ENCODE results near the gene ARRB1.

ARRB1 gene

GRCh38 chr11:75349521-75350116 is 1.8 kb downstream of the ARRB1 start:
- TF ChIP-seq, protein P1, sequence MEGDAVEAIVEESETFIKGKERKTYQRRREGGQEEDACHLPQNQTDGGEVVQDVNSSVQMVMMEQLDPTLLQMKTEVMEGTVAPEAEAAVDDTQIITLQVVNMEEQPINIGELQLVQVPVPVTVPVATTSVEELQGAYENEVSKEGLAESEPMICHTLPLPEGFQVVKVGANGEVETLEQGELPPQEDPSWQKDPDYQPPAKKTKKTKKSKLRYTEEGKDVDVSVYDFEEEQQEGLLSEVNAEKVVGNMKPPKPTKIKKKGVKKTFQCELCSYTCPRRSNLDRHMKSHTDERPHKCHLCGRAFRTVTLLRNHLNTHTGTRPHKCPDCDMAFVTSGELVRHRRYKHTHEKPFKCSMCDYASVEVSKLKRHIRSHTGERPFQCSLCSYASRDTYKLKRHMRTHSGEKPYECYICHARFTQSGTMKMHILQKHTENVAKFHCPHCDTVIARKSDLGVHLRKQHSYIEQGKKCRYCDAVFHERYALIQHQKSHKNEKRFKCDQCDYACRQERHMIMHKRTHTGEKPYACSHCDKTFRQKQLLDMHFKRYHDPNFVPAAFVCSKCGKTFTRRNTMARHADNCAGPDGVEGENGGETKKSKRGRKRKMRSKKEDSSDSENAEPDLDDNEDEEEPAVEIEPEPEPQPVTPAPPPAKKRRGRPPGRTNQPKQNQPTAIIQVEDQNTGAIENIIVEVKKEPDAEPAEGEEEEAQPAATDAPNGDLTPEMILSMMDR (conservative IDR thresholded peaks at IDR 0.05; ENCODE audit: low read depth), result no peak
- H3K27ac ChIP-seq, result no peak overlapping the region
- ChIA-PET POLR2A (ENCODE audit: low non-redundant PET) (no interaction called here), CTCF (interaction anchor here (0.7 kb wide), 1 partner anchor 12 kb away, joined by 3 read pairs; no protein-coding TSS in a partner anchor)
- no peak for DNase-seq (ENCODE audit: low spot score)

DNA sequence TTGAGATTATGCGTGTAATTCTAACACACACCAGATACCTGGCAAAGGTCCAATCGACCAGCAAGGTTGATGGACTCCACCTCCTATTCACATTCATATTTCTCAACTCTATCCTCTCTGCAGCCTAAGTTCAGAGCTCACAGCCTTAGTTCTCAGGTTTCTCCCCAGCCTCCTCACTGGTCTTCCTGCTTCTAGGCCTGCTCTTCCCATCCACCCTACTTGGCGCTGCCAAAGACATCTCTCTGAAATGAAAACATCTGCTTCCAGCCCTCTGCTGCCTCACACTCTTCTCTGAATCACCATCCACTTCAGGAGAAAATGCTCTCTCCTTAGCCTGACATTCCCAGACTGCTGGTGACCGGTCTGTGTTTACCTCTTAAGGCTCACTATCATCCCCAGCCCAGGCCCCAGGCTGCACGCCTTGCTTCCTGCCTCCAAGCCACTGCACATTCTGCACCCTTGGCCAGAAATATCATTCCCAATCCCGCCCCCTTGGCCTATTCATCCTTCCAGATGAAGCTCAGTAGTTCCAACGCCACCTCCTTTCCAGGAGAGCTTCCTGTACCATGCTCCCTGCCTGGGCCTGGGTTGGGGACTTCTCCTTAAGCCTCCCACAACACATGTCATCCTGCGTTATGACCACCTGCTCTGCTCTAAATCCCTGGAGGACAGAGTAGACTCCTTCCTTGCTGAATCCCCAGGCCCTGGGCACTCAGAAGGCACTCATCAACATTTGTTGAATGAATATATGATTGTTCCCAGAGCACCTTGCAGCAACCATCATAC is 3.5 kb downstream of the ARRB1 start:
- DNase-seq (ENCODE audit: low spot score), result no peak
- TF ChIP-seq, protein P1 (conservative IDR thresholded peaks at IDR 0.05; ENCODE audit: low read depth), result no peak
- no peak overlapping the region for H3K27ac ChIP-seq
- ChIA-PET CTCF (interaction anchor here (0.7 kb wide), 1 partner anchor 59 kb away, joined by 3 read pairs; no protein-coding TSS in a partner anchor), POLR2A (ENCODE audit: low non-redundant PET) (interaction anchor here (0.6 kb wide), 1 partner anchor 256 kb away, joined by 3 read pairs; no protein-coding TSS in a partner anchor)

DNA sequence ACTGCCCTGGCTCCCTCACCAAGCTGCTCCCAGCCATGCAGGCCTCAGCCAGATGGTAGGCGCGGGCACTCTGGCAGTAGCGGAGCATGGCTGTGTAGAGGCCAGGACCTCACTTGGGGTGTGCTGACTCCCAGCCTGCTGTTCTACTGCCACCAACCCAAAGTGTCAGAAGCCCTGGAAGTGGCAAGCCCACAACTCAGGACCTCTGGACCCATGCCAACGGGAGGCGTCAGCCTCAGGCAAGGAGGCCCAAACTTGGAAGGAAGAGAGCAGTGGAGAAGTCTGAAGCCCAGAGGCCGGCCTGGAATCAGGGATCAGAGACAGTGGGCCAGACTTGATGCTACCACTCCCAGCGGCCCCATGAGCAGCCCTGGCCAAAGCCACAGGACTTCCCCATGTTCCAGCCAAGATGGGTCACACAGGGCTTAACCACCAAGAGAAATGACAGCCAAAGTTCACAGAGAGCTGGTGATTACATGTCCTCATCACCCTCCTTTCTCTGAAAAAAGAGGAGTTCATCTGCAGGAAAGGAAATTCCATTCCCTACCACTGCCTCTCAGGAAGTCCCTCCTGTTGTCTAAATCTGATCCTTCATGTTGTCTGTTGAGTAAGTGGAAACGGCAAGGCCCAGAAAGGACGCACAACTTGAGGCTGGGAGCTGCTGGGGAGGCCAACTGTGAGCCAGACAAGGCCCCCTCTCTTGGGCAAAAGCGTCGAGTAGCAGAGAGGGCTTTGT is 4.4 kb downstream of the ARRB1 start:
- no peak for DNase-seq (ENCODE audit: low spot score)
- TF ChIP-seq, protein P1 (conservative IDR thresholded peaks at IDR 0.05; ENCODE audit: low read depth), result no peak
- POLR2A ChIA-PET (ENCODE audit: low non-redundant PET), result interaction anchor here (0.6 kb wide), 1 partner anchor 257 kb away, joined by 3 read pairs; no protein-coding TSS in a partner anchor
- CTCF ChIA-PET, result no interaction called here
- H3K27ac ChIP-seq, result no peak overlapping the region

DNA sequence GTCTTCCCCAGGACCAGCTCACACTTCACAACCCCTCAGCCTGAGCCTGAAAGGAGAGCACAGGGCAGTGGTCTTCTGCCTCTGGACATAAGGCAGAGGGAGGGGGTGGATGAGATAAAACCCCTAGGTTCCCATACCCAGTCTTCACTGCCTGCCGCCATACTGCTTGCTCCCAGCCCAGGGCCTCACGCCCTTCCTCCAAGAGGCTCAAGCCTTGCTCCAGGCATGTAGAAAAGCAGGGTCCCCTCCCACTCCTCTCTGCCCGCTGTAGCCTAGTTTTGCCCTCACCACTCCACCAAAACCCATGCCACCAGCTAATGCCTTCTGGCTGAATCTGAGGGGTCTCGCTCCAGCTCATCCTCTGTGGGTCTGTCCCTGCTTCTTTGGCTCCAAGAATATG is 5.2 kb downstream of the ARRB1 start:
- ChIA-PET CTCF (no interaction called here), POLR2A (ENCODE audit: low non-redundant PET) (no interaction called here)
- DNase-seq (ENCODE audit: low spot score), result no peak
- no peak overlapping the region for H3K27ac ChIP-seq
- TF ChIP-seq, protein P1 (conservative IDR thresholded peaks at IDR 0.05; ENCODE audit: low read depth), result no peak

DNA sequence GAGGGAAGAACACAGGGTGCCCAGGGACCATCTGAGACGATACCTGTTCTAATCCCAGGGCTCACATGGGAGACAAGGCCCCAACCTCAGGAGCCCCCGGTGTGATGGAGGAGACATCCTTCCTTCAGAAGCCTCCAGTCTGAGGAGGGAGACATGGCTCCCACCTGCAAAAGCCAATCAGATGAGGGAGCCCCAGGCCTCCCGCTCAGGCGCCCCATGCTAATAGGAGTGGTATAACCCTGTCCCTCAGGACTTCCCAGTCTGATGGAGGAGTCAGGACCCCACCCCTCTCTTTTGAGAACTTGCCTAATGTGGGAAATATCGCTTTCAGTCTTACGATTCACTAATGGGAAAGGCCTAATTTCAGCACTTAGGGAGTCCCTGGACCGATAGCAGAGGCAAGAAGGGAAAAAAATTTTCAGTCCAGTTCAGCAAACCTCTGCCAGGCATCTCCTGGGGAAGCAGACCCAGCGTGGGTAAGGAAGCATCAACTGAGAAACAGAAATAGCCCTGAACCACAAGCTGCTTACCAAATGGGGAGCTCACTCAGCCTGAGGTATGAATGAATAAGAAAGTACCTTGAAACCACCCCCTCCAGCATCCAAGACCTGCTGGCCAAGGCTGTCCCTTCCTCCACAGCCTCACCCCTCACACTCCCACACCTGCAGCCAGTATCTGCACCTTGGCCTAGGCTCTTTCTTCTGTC is 5.9 kb downstream of the ARRB1 start:
- no peak overlapping the region for H3K27ac ChIP-seq
- ChIA-PET POLR2A (ENCODE audit: low non-redundant PET) (no interaction called here), CTCF (no interaction called here)
- DNase-seq (ENCODE audit: low spot score), result no peak
- TF ChIP-seq, protein P1 (conservative IDR thresholded peaks at IDR 0.05; ENCODE audit: low read depth), result no peak
